KG1 (cell line): ENCODE data around the gene EYS.

Experiments
- DNase-seq: peaks from one replicate; lab custom pipeline; 2025; lab: John Stamatoyannopoulos, UW

The EYS gene

GRCh38 chr6:64128301-64129024 lies 1578.6 kb downstream of the EYS start:
- DNase-seq = no peak

GRCh38 chr6:64123761-64124633 lies 1583.0 kb downstream of the EYS start:
- no peak for DNase-seq

GRCh38 chr6:64122712-64123375 lies 1584.2 kb downstream of the EYS start:
- DNase-seq = no peak

GRCh38 chr6:64121011-64121565 lies 1585.9 kb downstream of the EYS start:
- DNase-seq = no peak

GRCh38 chr6:64113704-64114103 lies 1593.3 kb downstream of the EYS start:
- DNase-seq = no peak

- DNase-seq = no peak
Measured at GRCh38 chr6:64104051-64104450, 1603.0 kb downstream of the EYS start.

- DNase-seq = no peak
Measured at GRCh38 chr6:64103480-64103879, 1603.5 kb downstream of the EYS start.

GRCh38 chr6:64100702-64101303 lies 1606.2 kb downstream of the EYS start:
- no peak for DNase-seq

GRCh38 chr6:64090352-64090751 lies 1616.7 kb downstream of the EYS start:
- DNase-seq = no peak

- no peak for DNase-seq
Measured at GRCh38 chr6:64085126-64085525, 1621.9 kb downstream of the EYS start.

- DNase-seq = no peak
Measured at GRCh38 chr6:64084185-64084663, 1622.8 kb downstream of the EYS start.

- DNase-seq = no peak
Measured at GRCh38 chr6:64083261-64083660, 1623.8 kb downstream of the EYS start.

- no peak for DNase-seq
Measured at GRCh38 chr6:64081453-64081852, 1625.6 kb downstream of the EYS start.

GRCh38 chr6:64074981-64075380 lies 1632.0 kb downstream of the EYS start:
- no peak for DNase-seq

- no peak for DNase-seq
Measured at GRCh38 chr6:64072686-64073085, 1634.3 kb downstream of the EYS start.

- DNase-seq = no peak
Measured at GRCh38 chr6:64064919-64065318, 1642.1 kb downstream of the EYS start.

- no peak for DNase-seq
Measured at GRCh38 chr6:64062960-64063683, 1643.9 kb downstream of the EYS start.

- DNase-seq = no peak
Measured at GRCh38 chr6:64054861-64055260, 1652.2 kb downstream of the EYS start.

GRCh38 chr6:64050590-64050989 lies 1656.4 kb downstream of the EYS start:
- no peak for DNase-seq

- no peak for DNase-seq
Measured at GRCh38 chr6:64049736-64050135, 1657.3 kb downstream of the EYS start.

GRCh38 chr6:64046746-64047208 lies 1660.2 kb downstream of the EYS start:
- no peak for DNase-seq
